BE2C (cell line): ENCODE measurements around the gene FUT3.

Experiments used
- DNase-seq: peaks from one replicate; pipeline ENCODE4 v3.0.0-alpha.2; 2020
- H3K27me3 ChIP-seq: fragments of 250-450 bp; sonication (Bioruptor Pico); 2 replicates; pipeline ENCODE4 v1.5.1; 2020; ENCODE audit warnings: mild to moderate bottlenecking
- H3K36me3 ChIP-seq: fragments of 250-450 bp; sonication (Bioruptor Pico); 2 replicates; pipeline ENCODE4 v1.5.1; 2020; ENCODE audit warnings: mild to moderate bottlenecking
- H3K4me1 ChIP-seq: fragments of 250-450 bp; sonication (Bioruptor Pico); 2 replicates; pipeline ENCODE4 v1.5.1; 2020
- H3K4me3 ChIP-seq: 2 replicates; pipeline ENCODE4 v1.5.1; 2011; ENCODE audit warnings: low read depth, low read length
- H3K9me3 ChIP-seq: fragments of 250-450 bp; sonication (Bioruptor Pico); 2 replicates; pipeline ENCODE4 v1.5.1; 2020
- CTCF ChIP-seq: IDR thresholded peaks from 2 replicates; pipeline ENCODE4 v1.5.1; 2012; ENCODE audit warnings: mild to moderate bottlenecking, low read depth, low read length

FUT3 gene

GRCh38 chr19:5838353-5839064, 12.7 kb downstream of the FUT3 start:
- TF ChIP-seq CTCF: no peak
- Histone ChIP-seq H3K27me3 (no peaks in the 10 kb centered on the region), H3K9me3 (no peaks in the 10 kb centered on the region; the same call in 1 of the 2 replicates), H3K4me3 (no peak overlapping the region), H3K4me1 (no peaks in the 10 kb centered on the region), H3K36me3 (no peaks in the 10 kb centered on the region)
- DNase-seq: no peak

GRCh38 chr19:5837761-5838352, 13.4 kb downstream of the FUT3 start:
- DNase-seq: no peak
- no peaks in the 10 kb centered on the region for H3K36me3 ChIP-seq
- TF ChIP-seq CTCF: no peak

GRCh38 chr19:5832527-5833216, 18.6 kb downstream of the FUT3 start:
- Histone ChIP-seq H3K36me3 (no peaks in the 10 kb centered on the region), H3K4me3 (no peak overlapping the region), H3K9me3 (no peaks in the 10 kb centered on the region), H3K27me3 (no peaks in the 10 kb centered on the region), H3K4me1 (0 out of 2 replicates have a peak, but pooled peaks cover 5% of the 10 kb centered on the region)
- no peak for DNase-seq
- TF ChIP-seq CTCF: no peak

More at GRCh38 chr19:5837761-5838352, 13.4 kb downstream of the FUT3 start:
- Histone ChIP-seq H3K9me3 (no peaks in the 10 kb centered on the region; the same call in 1 of the 2 replicates), H3K4me1 (no peaks in the 10 kb centered on the region), H3K4me3 (no peak overlapping the region), H3K27me3 (no peaks in the 10 kb centered on the region)

GRCh38 chr19:5832061-5832460, 19.2 kb downstream of the FUT3 start:
- no peak for DNase-seq
- no peaks in the 10 kb centered on the region for H3K27me3 ChIP-seq

GRCh38 chr19:5831159-5831558, 20.1 kb downstream of the FUT3 start:
- Histone ChIP-seq H3K36me3 (no peaks in the 10 kb centered on the region), H3K4me3 (no peak overlapping the region), H3K9me3 (no peaks in the 10 kb centered on the region), H3K27me3 (no peaks in the 10 kb centered on the region), H3K4me1 (peaks cover 11% of the 10 kb centered on the region)
- TF ChIP-seq CTCF: no peak
- no peak for DNase-seq

More at GRCh38 chr19:5832061-5832460, 19.2 kb downstream of the FUT3 start:
- H3K9me3 ChIP-seq: no peaks in the 10 kb centered on the region
- 0 out of 2 replicates have a peak, but pooled peaks cover 5% of the 10 kb centered on the region for H3K4me1 ChIP-seq
- H3K36me3 ChIP-seq: no peaks in the 10 kb centered on the region
- no peak overlapping the region for H3K4me3 ChIP-seq
- no peak for TF ChIP-seq CTCF
